ENCODE measurements around the gene MNT.

The MNT gene

DNA sequence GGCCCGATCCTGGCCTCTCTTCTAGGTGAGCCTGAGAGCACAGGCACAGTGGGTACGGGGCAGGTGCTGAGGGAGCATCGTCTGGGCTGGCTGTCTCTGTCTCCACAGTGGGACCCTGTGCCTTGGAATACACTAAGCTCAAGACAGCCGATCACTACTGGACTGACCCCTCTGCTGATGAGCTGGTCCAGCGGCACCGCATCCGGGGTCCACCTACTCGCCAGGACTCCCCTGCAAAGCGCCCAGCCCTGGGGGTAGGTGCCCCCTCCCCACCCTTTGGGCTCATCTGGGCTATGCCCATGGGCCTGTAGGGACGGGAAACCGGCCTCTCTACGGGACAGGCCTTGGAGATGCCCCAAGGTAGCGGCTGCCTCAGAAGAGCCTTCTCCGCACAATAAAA, 38.0 kb downstream of the MNT start:
- no peak for DNase-seq (ENCODE audit: low spot score)

DNA sequence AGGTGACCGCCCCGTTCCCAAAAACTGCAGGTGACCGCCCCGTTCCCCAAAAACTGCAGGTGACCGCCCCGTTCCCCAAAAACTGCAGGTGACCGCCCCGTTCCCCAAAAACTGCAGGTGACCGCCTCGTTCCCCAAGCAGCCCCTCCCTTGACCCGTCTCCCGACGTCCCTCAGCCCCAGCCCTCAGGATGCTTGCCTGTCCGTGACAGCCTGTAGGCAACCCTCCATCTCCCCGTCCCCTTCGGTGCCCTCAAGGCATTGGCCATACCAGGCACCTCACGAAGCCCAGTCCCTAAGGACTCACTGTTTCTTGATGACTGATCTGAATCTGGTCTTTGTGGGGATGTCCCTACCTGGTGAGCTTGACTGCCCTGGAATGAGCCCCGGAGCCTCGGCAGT, 38.4 kb downstream of the MNT start:
- DNase-seq (ENCODE audit: low spot score), result no peak

GRCh38 chr17:2362016-2362415, 38.8 kb downstream of the MNT start:
- DNase-seq (ENCODE audit: low spot score), result no peak

- no peak for DNase-seq (ENCODE audit: low spot score)
Measured at GRCh38 chr17:2361010-2361760, 39.7 kb downstream of the MNT start.

GRCh38 chr17:2357931-2358434, 42.9 kb downstream of the MNT start:
- DNase-seq (ENCODE audit: low spot score), result no peak

DNA sequence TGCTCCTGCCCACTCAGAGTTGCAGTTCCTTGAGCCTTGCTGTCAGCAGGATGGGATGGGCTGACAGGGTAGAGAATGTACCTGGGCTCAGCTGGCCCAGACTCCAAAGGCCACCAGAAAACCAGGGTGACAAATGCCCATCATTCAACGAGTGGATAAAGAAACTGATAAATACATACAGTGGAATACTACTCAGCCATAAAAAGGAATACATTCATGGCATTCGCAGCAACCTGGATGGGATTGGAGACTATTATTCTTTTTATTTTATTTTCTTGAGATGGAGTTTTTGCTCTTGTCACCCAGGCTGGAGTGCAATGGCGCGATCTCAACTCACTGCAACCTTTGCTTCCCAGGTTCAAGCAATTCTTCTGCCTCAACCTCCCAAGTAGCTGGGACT, 43.6 kb downstream of the MNT start:
- DNase-seq (ENCODE audit: low spot score), result no peak

DNA sequence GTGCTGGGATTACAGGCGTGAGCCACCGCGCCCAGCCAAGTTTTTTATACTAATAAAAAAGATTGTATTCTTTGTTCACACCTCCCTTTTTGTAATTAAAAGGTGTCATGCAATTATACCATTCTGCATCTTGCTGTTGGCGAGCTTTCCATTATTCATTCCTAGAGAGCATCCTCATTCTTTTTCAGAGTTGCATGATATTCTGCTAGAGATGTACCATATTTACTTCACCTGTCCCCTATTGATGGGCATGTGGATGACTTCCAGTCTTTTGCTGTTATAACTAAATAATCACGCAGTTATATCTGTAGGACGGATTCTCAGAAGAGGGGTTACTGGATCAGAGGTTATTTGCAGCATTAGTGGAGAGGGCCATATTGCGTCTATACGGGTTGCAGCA, 46.5 kb downstream of the MNT start:
- DNase-seq (ENCODE audit: low spot score), result no peak

DNA sequence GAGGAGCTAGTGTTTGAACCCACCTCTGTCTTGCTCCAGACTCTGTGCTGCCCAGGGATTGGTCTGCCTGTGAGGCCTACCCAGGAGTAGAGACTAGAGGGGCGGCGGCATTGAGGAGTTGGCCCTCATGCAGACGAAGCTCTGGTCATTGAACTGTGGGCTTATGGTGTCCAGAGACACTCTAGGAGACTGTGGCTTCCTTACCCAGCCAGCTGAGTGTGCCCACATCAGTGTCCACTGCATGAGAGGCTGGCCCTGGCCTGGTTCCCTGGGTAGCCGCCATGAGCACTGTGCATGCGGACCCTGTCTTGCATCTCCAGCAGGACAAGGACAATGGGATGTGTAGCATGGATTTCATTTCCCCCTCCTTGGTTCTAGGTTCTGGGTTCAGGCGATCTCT, 49.6 kb downstream of the MNT start:
- DNase-seq (ENCODE audit: low spot score), result no peak

- no peak for DNase-seq (ENCODE audit: low spot score)
Measured at GRCh38 chr17:2347805-2348685, 52.8 kb downstream of the MNT start.

DNA sequence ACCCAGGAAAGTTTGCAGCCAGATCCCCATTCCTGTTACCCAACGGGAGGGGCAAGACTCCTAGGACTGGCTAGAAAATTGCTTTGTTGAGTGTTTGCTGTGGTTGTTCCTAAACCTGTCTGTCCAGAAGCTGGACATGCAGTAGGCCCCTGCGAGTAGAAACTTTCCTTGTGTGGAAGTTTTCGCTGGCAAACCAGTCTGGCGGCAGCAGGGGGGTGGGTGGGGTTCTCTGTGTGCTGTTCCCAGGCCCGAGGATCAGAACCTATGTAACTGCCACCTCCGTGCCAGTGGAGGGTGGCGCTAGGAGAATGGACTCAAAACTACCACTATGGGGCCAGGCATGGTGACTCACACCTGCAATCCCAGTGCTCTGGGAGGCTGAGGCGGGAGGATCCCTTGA, 54.4 kb downstream of the MNT start:
- DNase-seq (ENCODE audit: low spot score), result no peak

DNA sequence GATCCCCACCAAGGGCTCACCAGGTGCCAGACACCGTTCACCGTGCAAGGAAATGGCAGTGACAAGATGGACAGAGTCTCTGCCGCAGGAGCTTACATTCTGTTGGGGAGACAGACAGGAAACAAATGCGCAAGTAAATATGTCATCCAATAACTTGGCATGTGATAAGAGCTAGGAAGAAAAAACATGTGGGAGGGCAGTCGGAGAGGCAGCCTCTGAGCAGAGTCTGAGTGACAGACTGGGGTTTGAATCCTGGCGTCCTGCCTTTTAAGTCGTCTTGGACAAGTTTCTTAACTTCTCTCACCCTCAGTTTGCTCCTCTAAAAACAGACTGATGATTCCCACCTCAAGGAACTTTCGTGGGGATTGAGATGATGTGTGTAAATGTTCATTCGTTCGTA, 56.3 kb downstream of the MNT start:
- no peak for DNase-seq (ENCODE audit: low spot score)

GRCh38 chr17:2343421-2343820, 57.4 kb downstream of the MNT start:
- no peak for DNase-seq (ENCODE audit: low spot score)

DNA sequence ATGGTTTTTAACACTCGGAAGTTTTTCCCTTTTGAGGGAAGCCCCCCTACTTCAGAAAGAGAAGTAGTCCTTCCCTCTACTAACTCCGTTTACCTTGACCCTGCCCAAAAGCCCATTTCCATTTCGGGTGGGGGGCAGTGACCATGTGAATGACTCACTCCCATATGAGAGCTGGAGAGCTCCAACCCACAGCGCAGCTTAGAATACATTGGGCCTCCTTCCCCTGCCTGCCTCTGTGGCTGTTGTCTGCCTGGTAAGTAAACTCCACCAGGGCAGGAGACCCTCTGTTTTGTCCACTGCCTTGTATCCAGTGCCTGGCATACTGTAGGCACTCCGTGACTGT, 62.6 kb downstream of the MNT start:
- no peak for DNase-seq (ENCODE audit: low spot score)

GRCh38 chr17:2337544-2338314, 63.1 kb downstream of the MNT start:
- DNase-seq (ENCODE audit: low spot score), result peak; percentile 35

- DNase-seq (ENCODE audit: low spot score), result peak; percentile 59
Measured at GRCh38 chr17:2336852-2337543, 63.9 kb downstream of the MNT start, which contains the start of gene SGSM2. Gene SGSM2 (plus strand): TSS chr17:2337501. CDS start chr17:2337689, 188 bp downstream.

GRCh38 chr17:2336215-2336851, 64.5 kb downstream of the MNT start, which contains the start of gene TSR1:
Gene TSR1 (minus strand): TSS chr17:2336457. CDS start chr17:2336427, 30 bp downstream.
- peak; percentile 85 for DNase-seq (ENCODE audit: low spot score)

DNA sequence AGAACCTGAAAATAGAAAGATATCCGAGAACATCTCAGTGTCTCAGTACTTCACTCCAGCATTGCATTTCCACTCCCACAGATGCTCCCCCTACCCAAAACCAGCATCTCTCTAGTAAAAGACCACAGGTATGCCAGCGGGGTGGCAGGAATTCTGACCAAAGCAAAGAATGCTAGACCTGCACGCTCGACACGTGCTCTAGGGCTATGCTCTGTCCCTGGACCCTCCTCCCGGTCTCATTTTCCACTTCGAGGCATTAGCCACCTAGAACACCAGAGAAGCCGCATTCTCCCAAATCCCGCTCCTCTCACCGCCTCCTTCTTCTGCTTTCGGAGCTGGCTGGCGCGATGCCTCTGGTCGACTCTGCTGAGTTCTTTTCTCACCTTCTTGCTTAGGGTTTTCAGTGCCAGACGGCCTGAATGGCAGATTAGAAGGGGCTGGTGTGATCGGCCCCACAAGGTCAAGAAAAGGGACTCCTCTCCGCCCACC, 65.1 kb downstream of the MNT start:
- DNase-seq (ENCODE audit: low spot score), result no peak
